GM12878 (cell line): ENCODE data around the gene SIT1. TPM values are rescaled to one million over a fixed set of nuclear protein-coding genes. Genes with fewer than 3 reads are reported as not detected.

ENCODE experiments used
- BACH1 ChIP-seq: fragments of 450-650 bp; IDR thresholded peaks from 2 replicates; pipeline ENCODE4 v1.6.1; 2017; ENCODE audit warnings: mild to moderate bottlenecking, borderline replicate concordance
- BCL3 ChIP-seq: IDR thresholded peaks from 2 replicates; pipeline ENCODE4 v1.6.1; 2011; ENCODE audit warnings: borderline replicate concordance, low read depth, mild to moderate bottlenecking, moderate library complexity, low read length; ENCODE audit not compliant: insufficient read depth, poor library complexity, severe bottlenecking
- CBX3 ChIP-seq: fragments of 200-600 bp; sonication (generic); IDR thresholded peaks from 2 replicates; pipeline ENCODE4 v1.6.1; 2016; ENCODE audit warnings: low read depth, borderline replicate concordance
- CBX5 ChIP-seq: sonication (generic); IDR thresholded peaks from 2 replicates; pipeline ENCODE4 v1.6.1; 2016; ENCODE audit warnings: low read depth, moderate library complexity, mild to moderate bottlenecking, inconsistent platforms
- EGR1 ChIP-seq, 2 experiments: IDR thresholded peaks; 1 replicate in 1 of 2; 2 replicates in 1 of 2; pipeline ENCODE4 v1.6.1; 2011 to 2012; ENCODE audit warnings: low read depth in 2 of 2, low read length in 2 of 2, borderline replicate concordance in 1 of 2, mild to moderate bottlenecking in 1 of 2, moderate library complexity in 1 of 2
- ELK1 ChIP-seq: IDR thresholded peaks from 2 replicates; pipeline ENCODE4 v1.6.1; 2012; ENCODE audit warnings: low read depth, low read length, improper control_type of control experiment
- ETV6 ChIP-seq, 2 experiments: fragments of 450-650 bp in 1 of 2; IDR thresholded peaks in 1 of 2; conservative IDR thresholded peaks in 1 of 2; 2 replicates each; pipeline ENCODE4 v1.6.1; 2014; ENCODE audit warnings: antibody characterized with exemption in 1 of 2, borderline replicate concordance in 1 of 2, low read depth in 1 of 2, mild to moderate bottlenecking in 1 of 2, moderate library complexity in 1 of 2
- EZH2 ChIP-seq: IDR thresholded peaks from 2 replicates; pipeline ENCODE4 v1.6.1; 2012; ENCODE audit warnings: low read depth, mild to moderate bottlenecking, control low read depth, inconsistent platforms, low read length, borderline replicate concordance; ENCODE audit not compliant: control insufficient read depth
- FOS ChIP-seq: IDR thresholded peaks from 3 replicates; pipeline ENCODE4 v1.6.1; 2011; ENCODE audit warnings: borderline replicate concordance; ENCODE audit not compliant: insufficient read length; ENCODE audit errors: extremely low read depth
- FOXK2 ChIP-seq: fragments of 450-650 bp; IDR thresholded peaks from 2 replicates; pipeline ENCODE4 v1.6.1; 2017; ENCODE audit warnings: mild to moderate bottlenecking, moderate library complexity
- GABPA ChIP-seq: IDR thresholded peaks from 2 replicates; pipeline ENCODE4 v1.6.1; 2014; ENCODE audit warnings: antibody characterized with exemption, low read depth, mild to moderate bottlenecking, inconsistent platforms
- KDM1A ChIP-seq: fragments of 200-600 bp; sonication (generic); IDR thresholded peaks from 2 replicates; pipeline ENCODE4 v1.6.1; 2016; ENCODE audit warnings: borderline replicate concordance
- LARP7 ChIP-seq: fragments of 450-650 bp; IDR thresholded peaks from 2 replicates; pipeline ENCODE4 v1.6.1; 2017; ENCODE audit warnings: mild to moderate bottlenecking
- MAX ChIP-seq: IDR thresholded peaks from 2 replicates; pipeline ENCODE4 v1.6.1; 2012; ENCODE audit warnings: low read depth, low read length, improper control_type of control experiment
- MEF2A ChIP-seq: IDR thresholded peaks from 2 replicates; pipeline ENCODE4 v1.6.1; 2011; ENCODE audit warnings: low read depth, mild to moderate bottlenecking, low read length, moderate library complexity; ENCODE audit not compliant: insufficient read depth
- MTA3 ChIP-seq: IDR thresholded peaks from 2 replicates; pipeline ENCODE4 v1.6.1; 2012; ENCODE audit warnings: low read length, inconsistent platforms, borderline replicate concordance
- MYC ChIP-seq: IDR thresholded peaks from 2 replicates; pipeline ENCODE4 v1.6.1; 2011; ENCODE audit warnings: mild to moderate bottlenecking, low read length, moderate library complexity, inconsistent platforms; ENCODE audit not compliant: insufficient read depth, insufficient replicate concordance, insufficient read length, severe bottlenecking
- NFIC ChIP-seq: IDR thresholded peaks from 2 replicates; pipeline ENCODE4 v1.6.1; 2012; ENCODE audit warnings: low read depth, mild to moderate bottlenecking, inconsistent platforms, low read length, moderate library complexity
- PML ChIP-seq: IDR thresholded peaks from 2 replicates; pipeline ENCODE4 v1.6.1; 2012; ENCODE audit warnings: low read length, inconsistent platforms
- POLR2AphosphoS2 ChIP-seq: IDR thresholded peaks from 2 replicates; pipeline ENCODE4 v1.6.1; 2011; ENCODE audit warnings: low read depth, mild to moderate bottlenecking, low read length, improper control_type of control experiment, moderate library complexity
- POLR2AphosphoS5 ChIP-seq: IDR thresholded peaks from 2 replicates; pipeline ENCODE4 v1.6.1; 2011; ENCODE audit warnings: mild to moderate bottlenecking, low read length, inconsistent platforms
- RELB ChIP-seq: fragments of 450-650 bp; IDR thresholded peaks from 2 replicates; pipeline ENCODE4 v1.6.1; 2017; ENCODE audit warnings: low read depth, mild to moderate bottlenecking, moderate library complexity
- SIN3A ChIP-seq: IDR thresholded peaks from 2 replicates; pipeline ENCODE4 v1.6.1; 2012; ENCODE audit warnings: low read depth, low read length, improper control_type of control experiment
- SIX5 ChIP-seq: IDR thresholded peaks from 2 replicates; pipeline ENCODE4 v1.6.1; 2011; ENCODE audit warnings: mild to moderate bottlenecking, low read depth, low read length, moderate library complexity; ENCODE audit not compliant: severe bottlenecking
- TAF1 ChIP-seq: IDR thresholded peaks from 2 replicates; pipeline ENCODE4 v1.6.1; 2011; ENCODE audit warnings: mild to moderate bottlenecking, low read depth, low read length, borderline replicate concordance
- TARDBP ChIP-seq: IDR thresholded peaks from 2 replicates; pipeline ENCODE4 v1.6.1; 2016; ENCODE audit warnings: borderline replicate concordance
- YY1 ChIP-seq: IDR thresholded peaks from 2 replicates; pipeline ENCODE4 v1.6.1; 2011; ENCODE audit warnings: low read depth, mild to moderate bottlenecking, low read length
- polyA plus RNA-seq, 11 experiments: library from polyadenylated mRNA; depleted of rRNA in 4 of 11; unstranded in 6 of 11; stranded (reverse) in 5 of 11; fragments of >200 nt; fragmentation: Nextera tagmentation in 4 of 11; fragmentation: Illumina TruSeq in 1 of 11; extraction: Ambion mirVana in 4 of 11; extraction: Trizol in 1 of 11; gene quantifications; 1 replicate in 1 of 11; 2 replicates in 10 of 11; pipeline versions ENCODE4 v1.2.1 to v1.2.3, GENCODE V29; 2011 to 2016; ENCODE audit warnings: inconsistent platforms in 2 of 11, missing spikeins in 2 of 11, low read depth in 1 of 11
- total RNA-seq, 4 experiments: library from RNA; depleted of rRNA in 3 of 4; stranded (reverse); fragments of >200 nt in 3 of 4; fragmentation: Illumina TruSeq in 1 of 4; extraction: Trizol in 1 of 4; gene quantifications; 2 replicates each; pipeline versions ENCODE4 v1.2.1 to v1.2.3, GENCODE V29; 2013 to 2021

Gene SIT1
- total and polyA plus RNA-seq, 10 of the 15 experiments (the other 5 are each of a cell fraction or from before 2014, with no cell fraction given) = 0.97 to 137 (median 59.7) TPM

- peak; percentile 30 for TF ChIP-seq SIX5
- peak; percentile 62; the same call in 1 of the 2 replicates for TF ChIP-seq POLR2AphosphoS2
- TF ChIP-seq MYC = no peak
- TF ChIP-seq PML = no peak
- TF ChIP-seq MAX = peak; percentile 50; the same call in 1 of the 2 replicates
- no peak for TF ChIP-seq CBX3
- TF ChIP-seq SIN3A = peak; percentile 51; the same call in 1 of the 2 replicates
- TF ChIP-seq EZH2 = no peak
- peak in 1 of 2 experiments; percentile 71; a peak in 2 of 3 replicates for TF ChIP-seq EGR1 (IDR thresholded peaks at IDR 0.05; ENCODE audit: borderline replicate concordance in 1 of 2, low read depth in 2 of 2, low read length in 2 of 2)
- no peak for TF ChIP-seq KDM1A
- no peak for TF ChIP-seq BCL3
- peak; percentile 78 for TF ChIP-seq POLR2AphosphoS5
- no peak for TF ChIP-seq FOXK2
- TF ChIP-seq FOS = no peak
- TF ChIP-seq NFIC = no peak
- no peak for TF ChIP-seq MTA3
- peak; percentile 42; the same call in 1 of the 2 replicates for TF ChIP-seq ELK1
- TF ChIP-seq TAF1 = peak; percentile 64; the same call in 1 of the 2 replicates
- TF ChIP-seq MEF2A = no peak
- peak; percentile 35; the same call in 1 of the 2 replicates for TF ChIP-seq BACH1
- TF ChIP-seq LARP7 = no peak
- peak; percentile 62; the same call in 1 of the 2 replicates for TF ChIP-seq GABPA
- no peak; the same call in 1 of the 2 replicates for TF ChIP-seq CBX5
- no peak for TF ChIP-seq ETV6 (conservative IDR thresholded peaks at IDR 0.05 in 1 of 2, IDR thresholded peaks at IDR 0.05 in 1 of 2; ENCODE audit: borderline replicate concordance in 1 of 2, low read depth in 1 of 2)
- TF ChIP-seq TARDBP = no peak
- TF ChIP-seq YY1 = peak; percentile 80
- TF ChIP-seq RELB = no peak; the same call in 1 of the 2 replicates
Measured at GRCh38 chr9:35603986-35604577, 46.6 kb downstream of the SIT1 start (continued).
